Stimulated activated CD4-positive, alpha-beta T cell treated with anti-CD3 and anti-CD28 coated beads, Interleukin-1b, Interleukin-23, amount 100 ng/mL, for 4 hours (primary cell): ENCODE measurements around the gene XKR7.

ENCODE experiments used
- DNase-seq, 2 donors: peaks; one replicate each; pipeline ENCODE4 v3.0.0-alpha.2; 2020; ENCODE audit warnings: low read depth in 2 of 2

The XKR7 gene

DNA sequence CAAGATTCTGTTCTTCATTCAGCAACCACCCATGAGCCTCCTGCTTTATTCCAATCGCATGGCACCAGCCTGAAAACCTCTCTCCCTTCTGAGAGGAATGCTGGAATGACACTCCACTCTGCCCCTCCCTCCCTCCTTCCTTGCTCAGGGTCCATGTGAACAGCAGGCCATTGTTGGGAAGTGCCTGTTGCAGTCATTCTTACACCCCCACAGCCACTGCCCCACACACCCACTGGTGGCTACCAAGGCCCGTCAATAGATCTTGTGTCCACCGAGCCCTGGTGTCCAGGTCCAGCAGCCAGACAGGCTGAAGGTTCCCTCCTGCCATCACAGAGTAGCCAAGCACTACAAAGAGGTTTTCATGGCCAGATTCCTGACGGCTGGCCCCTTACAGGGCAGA lies 22.6 kb upstream of the XKR7 start:
- no peak for DNase-seq

DNA sequence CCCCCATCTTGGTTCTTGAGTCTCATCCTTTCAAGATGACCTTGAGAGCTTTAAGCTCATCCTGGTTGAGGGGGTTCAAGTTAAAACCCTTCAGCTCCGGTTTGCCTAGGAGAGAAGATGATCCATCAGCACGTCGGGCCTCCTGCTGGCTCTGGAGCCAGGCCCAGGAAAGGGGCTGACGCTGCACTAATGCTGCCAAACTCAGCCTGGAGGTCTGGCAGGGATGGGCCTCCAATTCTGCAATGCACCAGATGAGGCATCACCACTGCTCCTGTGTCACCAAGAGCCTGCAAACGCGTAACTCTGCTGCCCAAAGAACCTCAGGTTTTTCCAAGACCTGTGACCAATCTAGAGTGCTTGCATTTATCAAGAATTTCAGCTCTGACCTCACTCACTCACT lies 22.2 kb upstream of the XKR7 start:
- no peak for DNase-seq

DNA sequence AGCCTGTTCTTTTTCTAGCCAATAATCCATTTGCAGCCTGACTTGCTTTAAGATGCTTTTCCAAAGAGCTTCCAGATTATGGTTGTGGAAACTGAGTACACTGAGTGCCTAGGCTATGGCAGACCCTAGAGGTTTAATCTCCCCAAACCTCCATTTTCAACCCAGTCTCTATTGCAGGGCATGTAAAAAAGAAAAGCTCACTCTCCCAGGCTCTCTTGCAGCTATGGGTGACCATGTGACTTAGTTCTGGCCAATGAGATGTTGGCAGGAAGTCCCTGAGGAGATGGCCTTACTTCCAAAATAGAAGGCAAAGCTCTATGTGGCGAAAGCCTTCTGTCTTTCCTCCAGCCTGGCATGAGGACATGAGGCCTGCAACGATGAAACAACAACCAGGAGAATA lies 19.9 kb upstream of the XKR7 start:
- no peak for DNase-seq

DNA sequence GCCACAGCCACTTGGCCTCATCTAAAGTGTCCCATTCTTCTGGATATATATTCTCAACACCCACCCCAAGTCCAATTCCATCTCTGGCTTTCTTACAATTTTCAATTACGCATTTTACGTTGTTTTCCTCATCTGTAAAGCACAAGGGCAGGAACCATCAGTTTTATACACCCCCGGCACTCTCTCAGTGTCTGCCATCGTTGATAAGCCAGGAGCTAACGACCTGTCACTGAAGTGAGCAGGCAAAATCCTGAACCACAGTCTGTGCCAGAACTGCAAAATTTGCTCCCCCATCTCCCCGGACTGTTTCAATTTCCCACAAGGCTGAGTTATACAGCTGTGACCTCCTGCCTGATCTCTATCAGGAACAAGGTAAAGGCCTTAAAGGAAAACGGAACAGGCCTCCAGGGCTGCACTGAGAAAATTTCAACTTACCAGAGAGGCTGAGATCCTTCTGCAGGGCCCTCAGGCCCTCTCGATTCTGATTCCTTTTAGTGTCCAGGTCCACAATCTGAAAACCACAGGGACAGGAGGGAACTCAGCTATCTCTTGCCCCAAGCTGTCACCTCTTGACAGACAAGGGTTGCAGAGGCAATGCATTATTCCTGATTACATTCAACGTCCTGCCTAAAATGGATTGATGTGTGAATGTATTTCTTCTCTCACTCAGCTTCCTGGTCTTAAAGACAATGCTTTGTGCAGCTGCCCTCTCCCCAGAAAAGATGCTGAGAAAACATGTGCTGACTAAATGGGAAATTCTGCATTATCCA lies 17.9 kb upstream of the XKR7 start:
- no peak for DNase-seq

DNA sequence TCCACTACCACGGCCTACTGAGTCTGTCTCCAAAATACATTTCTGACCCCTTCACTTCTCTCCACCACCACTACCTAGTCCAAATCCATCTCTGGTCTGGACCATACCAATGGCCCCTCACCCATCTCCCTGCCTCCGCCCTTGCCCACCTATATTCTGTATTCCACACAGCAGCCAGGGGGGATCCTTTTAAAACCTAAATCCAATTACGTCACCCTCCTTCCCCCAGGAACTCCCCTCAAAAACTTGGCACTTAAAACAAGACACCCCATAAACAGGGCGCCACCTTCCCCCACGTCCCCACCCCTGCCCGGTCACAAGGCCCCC lies 16.8 kb upstream of the XKR7 start:
- DNase-seq: no peak

DNA sequence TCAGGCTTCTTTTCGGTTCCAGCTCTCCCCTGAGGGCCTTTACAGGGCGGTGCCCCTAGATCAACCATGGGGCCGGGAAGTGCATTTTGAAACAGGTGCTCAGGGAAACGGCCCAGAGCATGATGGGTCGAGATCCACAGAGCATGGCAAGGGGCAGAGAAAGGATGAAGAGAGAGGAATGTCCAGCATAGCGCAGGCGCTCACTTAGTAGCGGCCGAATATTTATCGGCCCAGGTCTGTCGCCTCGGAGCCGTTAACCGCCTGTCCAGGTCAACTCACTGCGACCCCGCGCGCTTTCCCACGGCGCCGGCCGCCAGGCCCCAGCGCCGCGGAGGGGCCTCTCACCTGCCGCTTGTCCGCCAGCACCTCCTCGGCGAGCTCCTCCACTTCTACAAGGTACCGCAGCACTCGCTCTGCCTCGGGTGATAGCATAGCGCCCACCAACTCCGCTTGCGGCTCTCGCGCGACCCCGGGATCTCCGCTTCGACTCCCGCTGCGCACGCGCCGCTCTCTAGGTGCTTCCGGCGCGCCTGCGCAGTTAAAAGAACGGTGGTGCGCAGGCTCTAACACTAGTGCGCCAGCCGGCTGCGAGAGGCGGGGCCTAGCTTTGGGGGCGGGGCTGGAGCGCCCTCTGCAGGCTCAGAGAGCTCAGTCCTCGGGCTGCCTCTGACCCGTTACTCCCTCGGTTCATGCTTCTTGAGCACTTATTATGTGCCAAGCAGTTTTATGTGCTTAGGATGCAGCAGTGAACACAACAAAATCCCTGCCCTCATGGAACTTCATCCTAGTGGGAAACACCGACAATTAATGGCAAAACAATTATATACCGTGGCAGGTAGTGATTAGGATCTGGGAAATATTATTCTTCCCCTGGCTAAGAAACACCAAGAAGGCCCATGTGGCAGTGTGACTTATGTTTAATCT lies 16.2 kb upstream of the XKR7 start, which contains the start of gene PDRG1:
Gene PDRG1, minus strand, starts transcription at position 517 of the 924 bp plus-strand sequence. Its CDS starts 85 bp downstream, at position 432.
- DNase-seq: peak; percentile 98

DNA sequence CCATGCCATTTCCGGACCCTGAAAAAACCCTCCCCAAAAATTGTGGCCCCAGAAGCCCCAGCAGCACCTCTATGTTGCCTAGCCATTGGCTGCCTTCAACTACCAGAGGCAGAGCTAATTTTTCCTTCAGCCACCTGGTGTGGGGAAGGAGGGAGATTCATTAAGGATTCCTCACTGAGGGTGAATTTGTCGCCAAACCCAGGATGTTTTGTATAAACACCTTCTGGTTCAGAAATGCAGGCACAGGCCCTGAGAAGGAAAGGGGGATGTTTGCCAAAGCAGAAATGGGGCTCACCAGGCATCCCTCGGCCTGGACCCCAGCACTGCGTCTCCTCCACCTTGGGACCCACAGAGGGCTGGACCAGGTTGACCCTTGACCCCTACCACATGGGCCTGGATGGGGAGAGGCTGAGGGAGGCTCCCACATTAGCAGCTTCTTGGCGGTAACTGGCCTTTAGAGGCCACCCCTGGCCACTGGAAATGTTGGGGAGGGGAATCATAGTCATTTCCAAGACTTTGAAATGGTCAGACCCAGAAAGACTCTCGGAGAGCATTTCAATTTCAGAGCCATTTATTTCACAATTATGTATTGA lies 14.3 kb upstream of the XKR7 start:
- DNase-seq: no peak

DNA sequence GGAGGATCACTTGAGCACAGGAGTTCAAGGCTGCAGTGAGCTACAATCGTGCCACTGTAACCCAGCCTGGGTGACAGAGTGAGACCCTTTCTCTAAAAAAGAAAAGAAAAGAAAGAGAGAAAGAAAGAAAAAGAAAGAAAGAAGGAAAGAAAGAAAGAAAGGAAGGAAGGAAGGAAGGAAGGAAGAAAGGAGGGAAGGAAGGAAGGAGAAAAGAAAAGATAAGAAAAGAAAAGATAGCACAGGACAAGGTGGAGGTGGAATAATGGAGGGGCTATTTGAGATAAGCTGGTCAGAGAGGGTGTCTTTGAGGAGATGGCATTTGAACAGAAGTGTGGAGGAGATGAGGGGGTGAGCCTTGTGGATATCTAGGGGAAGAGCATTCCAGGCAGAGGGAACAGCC lies 13.5 kb upstream of the XKR7 start:
- DNase-seq: no peak

DNA sequence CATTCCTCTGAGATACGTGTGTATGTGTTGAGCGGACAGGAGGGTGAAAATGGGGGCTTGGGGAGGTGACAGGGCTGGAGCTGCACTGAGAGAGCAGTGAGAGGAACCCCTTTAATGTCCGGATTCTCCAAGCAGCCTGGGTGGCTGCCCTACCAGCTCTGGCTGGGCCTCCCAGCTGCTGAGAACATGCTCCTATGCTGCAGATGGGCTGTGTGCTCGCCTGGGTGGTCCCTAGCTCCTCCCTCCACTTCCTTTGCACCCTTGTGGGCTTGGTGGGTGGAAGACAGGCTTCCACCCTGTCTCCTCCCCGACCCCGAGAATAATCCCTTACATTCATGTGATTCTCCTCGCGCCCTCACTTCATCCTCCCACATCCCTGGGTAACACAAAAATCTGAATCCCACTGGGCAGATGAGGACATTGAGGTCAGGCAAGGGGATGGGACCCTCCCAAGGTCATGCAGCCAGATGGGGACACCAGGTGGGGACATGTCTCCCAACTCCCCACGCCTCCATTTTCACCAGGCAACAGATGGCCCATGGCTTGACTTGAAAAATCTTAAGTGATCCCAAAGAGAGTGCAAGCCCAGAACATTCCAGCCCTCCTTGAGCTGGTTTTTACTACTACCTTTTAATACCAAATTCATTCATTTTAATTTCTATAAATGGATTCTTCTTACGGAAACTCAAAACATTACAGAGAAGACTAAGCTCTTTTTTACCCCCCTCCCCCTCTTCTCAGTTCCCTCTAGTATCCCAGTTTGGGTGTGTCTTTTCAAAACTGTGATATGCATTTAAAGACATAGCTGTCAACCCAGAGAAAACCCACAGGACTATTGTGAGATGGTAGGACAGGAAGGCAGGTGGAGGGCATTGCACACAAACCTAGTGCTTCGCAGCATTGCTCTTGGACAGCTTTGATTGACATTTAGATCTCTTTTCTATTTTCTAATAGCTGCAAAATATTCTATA lies 11.1 kb upstream of the XKR7 start:
- no peak for DNase-seq

DNA sequence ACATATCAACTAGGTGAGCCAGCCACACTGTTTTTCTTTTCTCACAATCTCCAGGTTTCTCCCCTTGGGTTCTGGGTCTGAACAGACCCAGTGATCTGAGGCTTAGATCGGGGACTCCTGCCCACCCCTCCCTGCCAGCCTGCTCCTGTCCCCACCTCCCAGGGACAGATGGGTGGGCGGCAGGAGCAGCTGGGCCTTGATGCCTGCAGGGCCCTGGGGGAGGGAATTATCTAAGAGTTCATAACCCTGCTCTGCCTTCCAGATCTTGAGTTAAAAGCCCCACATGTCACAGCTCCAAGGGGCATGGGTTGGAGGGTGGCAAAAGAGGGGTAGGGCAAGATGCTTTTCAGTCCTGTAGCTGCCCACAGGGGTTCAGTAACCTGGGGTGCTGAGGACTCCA lies 5.2 kb upstream of the XKR7 start:
- DNase-seq: no peak

DNA sequence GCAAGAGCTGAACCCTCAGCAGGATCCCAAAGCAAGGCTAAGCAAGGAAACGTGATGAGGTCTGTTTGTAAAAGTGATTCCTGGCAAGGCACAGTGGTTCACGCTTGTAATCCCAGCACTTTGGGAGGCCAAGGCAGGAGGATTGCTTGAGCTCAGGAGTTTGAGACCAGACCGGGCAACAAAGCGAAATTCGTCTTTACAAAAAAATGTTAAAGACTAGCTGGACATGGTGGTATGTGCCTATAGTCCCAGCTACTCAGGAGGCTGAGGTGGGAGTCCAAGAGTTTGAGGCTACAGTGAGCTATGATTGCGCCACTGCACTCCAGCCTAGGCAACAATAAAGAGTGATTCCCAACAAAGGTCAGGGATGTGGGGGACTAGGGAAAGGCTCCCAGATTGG lies 4.1 kb upstream of the XKR7 start:
- DNase-seq: no peak

DNA sequence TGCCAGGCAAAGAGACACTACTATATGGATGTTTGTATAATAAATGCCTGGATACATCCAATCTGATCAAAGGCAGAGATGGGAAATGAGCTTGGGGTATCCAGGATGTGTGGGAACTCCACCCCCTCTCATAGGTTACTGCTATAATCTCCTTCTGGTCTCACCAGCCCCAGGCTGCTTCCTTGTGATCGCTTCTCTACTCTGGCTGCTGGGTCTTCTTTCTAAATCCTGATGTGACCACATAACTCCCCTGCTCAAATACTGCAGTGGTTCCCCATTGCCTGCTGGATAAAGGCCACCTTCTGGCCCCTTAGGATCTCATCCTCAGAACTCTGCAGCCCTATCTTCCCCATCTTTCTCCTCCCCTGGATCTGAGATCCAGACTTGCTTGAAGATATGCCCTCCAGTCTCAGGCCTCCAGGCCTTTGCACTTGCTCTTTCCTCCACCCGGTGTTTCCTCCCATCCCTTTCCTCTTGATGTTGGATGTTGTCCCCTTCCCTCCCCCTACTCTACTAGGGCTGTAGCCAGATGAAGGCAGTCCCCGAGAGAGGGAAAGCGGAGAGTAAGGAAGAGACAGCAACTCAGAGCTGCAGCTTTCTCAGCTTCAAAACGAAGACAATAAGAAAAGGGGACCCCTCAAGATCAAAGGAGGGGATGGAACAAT lies 828 bp upstream of the XKR7 start:
- no peak for DNase-seq

DNA sequence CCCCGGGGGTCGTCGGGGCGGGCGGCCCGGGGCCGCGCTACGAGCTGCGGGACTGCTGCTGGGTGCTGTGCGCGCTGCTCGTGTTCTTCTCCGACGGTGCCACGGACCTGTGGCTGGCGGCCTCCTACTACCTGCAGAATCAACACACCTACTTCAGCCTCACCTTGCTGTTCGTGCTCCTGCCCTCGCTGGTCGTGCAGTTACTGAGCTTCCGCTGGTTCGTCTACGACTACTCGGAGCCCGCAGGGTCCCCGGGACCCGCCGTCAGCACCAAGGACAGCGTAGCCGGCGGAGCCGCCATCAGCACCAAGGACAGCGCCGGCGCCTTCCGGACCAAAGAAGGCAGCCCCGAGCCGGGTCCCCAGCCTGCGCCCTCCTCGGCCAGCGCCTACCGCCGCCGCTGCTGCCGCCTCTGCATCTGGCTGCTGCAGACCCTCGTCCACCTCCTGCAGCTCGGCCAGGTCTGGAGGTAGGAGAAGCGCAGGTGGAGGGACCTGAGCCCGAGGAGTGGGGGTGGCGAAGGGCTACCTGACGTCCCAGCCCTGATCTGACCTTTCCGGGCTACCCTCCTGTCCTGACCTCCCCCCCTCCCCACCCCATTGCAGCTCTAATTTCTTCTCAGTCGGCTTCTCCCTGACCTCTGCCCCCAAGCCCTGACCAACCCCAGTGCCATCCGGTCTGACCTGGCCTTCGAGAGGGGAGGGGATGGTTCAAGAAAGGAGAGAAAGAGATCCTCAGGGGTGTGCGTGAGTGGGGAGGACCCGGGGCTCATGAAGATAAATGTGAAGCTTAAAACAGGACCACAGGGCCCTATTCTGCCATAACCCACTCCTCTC lies 558 bp downstream of the XKR7 start:
- peak; percentile 68 to 78 for DNase-seq

DNA sequence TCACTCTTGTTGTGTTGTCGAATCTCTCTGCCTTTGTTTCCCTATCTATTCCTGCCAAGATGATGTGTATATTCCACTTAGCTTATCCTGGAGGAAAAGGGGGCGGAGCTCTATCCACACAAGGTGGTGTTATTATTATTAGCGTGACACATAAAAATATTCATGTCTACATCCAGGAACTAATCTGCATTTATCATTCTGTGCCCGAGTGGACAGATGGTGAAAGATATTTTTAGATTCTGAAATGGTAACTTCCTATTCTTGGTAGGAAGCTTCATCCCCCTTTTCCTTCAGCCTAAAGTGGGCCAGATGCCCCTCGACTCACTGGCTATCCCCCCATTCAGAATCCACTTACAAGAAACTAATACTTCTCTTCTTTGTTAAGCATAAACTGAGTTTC lies 2.0 kb downstream of the XKR7 start:
- DNase-seq: no peak

DNA sequence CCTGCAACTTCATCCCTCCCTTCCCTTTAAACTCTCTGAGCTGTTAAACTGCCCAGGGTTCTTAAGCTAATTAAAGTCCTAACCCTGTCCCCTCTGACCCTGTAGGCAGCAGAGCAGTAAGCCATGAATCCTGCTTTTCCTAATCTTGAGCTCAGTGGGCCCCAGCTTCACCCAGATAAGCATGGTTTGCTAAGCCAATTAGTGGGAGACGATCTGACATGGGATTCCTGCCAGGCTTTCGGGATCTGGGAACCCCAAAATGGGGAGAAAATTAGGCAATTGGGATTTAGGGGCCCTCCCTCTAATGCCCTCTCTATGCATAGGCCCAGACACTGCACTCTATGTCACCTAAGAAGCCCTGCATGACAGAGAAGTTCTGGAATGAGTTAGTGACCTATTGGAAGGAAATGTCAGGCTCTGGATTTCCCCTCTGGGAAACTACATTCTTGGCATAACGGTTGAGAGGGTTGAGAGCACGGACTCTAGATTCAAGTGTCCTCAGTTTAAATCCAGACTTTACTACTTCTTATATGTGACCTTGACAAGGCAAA lies 4.6 kb downstream of the XKR7 start:
- DNase-seq: no peak

DNA sequence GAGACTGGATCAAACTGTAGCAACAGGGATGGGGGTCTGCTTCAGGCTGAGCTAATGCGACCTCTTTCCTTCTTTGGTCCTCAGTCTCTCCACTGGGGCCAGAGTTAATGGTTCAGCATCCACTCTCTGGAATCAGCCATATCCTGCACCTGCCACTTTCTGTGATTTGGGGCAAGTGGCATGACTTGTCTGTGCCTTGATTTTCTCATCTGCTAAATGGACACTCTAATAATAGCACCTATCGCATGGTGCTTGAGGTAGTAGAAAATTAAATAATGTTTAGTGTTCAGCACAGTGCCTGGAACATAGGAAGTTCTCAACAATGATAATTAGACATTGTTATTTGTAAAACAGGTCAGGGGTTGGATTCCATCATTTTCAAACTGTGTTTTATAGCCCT lies 6.3 kb downstream of the XKR7 start:
- no peak for DNase-seq

DNA sequence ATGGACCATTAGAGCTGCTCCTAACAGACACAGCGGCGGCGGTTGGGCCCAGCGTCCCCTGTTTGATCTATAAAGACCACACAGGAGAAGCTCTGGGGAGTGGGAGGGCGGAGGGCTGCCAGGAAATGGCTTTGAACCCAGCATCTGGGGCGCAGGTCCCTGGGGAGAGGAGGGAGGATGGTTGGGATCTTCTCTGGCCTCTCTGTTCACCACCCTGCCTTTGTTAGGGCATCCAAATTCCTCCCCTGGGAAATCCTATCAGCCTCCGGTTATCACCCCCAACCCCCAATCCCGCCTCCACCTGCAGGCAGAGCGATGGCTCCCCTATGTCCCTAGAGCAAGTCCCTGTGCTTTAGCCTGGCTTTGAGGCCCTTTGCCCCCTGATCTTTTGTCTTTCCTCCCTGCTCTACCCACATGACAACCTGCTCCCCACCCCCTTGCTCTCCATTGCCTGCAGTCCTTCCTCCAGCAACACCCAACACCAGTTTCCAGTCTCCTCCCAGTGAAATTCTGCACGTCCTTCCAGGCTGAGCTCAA lies 7.1 kb downstream of the XKR7 start:
- no peak for DNase-seq

DNA sequence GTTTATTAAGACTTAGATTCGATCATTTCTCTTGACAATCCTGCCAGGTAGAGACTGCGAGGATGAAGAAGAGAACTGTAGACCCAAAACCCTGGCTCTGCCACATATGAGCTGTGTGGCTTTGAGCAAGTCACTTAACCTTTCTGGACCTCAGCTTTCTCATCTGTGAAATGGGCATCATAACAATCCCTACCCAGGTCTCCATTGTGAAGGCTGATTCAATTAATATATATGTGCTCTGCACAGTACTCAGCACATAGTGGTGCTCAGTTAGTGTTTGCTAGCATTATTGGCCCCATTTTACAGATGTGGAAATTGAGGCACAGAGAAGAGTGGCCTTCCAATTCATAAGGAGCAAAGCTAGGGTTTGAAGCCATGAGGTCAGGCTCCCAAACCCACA lies 7.9 kb downstream of the XKR7 start:
- DNase-seq: no peak

DNA sequence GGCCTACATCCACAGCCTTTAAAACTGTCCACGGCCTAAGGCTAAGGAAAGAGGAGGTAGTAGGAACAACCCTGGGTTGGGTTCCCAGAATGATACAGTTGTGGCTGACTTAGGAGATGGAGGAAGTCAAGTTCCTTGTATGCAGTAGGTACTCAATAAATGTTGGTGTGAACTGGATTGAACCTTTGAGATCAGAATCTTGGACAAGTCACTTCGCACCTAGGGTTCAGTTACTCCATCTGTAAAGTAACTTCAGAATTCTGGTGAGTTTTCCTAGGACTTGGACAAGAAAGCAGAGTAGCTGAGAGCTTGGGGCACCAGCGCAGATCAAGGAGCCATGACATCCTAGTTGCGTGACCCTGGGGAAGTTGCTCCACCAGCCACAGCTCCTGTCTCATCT lies 9.1 kb downstream of the XKR7 start:
- DNase-seq: no peak
